ENCODE results near the gene SH3BGRL. TPM values are rescaled to one million over a fixed set of nuclear protein-coding genes. Genes with fewer than 3 reads are reported as not detected.

Gene SH3BGRL
- total RNA-seq, 1 experiment from 2014 or later = 41.8 TPM

- peaks cover 0 to 6% (median 2%) of the 10 kb centered on the region in 3 experiments; a peak in 5 of 7 replicates for H3K36me3 Mint-ChIP-seq (ENCODE audit: insufficient read depth in 1 of 3, low read depth in 3 of 3)
- H3K4me1 Mint-ChIP-seq = peaks cover 8 to 10% of the 10 kb centered on the region in 2 experiments
- no peak overlapping the region for H2BK15ac ChIP-seq (ENCODE audit: low read depth, low read length)
- H4K20me1 ChIP-seq (ENCODE audit: control insufficient read depth, insufficient read depth, insufficient read length) = no peaks in the 10 kb centered on the region
- H3K27me3 ChIP-seq (ENCODE audit: insufficient read depth, low read length) = no peaks in the 10 kb centered on the region
- H2AK5ac ChIP-seq (ENCODE audit: insufficient read length, low read length) = no peak overlapping the region
- H3K9me3 Mint-ChIP-seq = peaks cover 66 to 71% of the 10 kb centered on the region in 2 experiments
- H3K27ac ChIP-seq (ENCODE audit: insufficient read length, low read depth, low read length) = no peak overlapping the region
- no peak overlapping the region for H2BK5ac ChIP-seq (ENCODE audit: insufficient read length, low read length)
- H3K9ac ChIP-seq (ENCODE audit: extremely low read depth, insufficient read length, low read length) = no peak overlapping the region
- H3K9me3 ChIP-seq (ENCODE audit: control insufficient read depth, low read depth, low read length) = peaks cover 16% of the 10 kb centered on the region
- no peak overlapping the region for H3K4me3 Mint-ChIP-seq
- DNase-seq = no peak
- H3K18ac ChIP-seq (ENCODE audit: insufficient read length, low read depth, low read length) = no peak overlapping the region
- TF ChIP-seq CTCF (conservative IDR thresholded peaks at IDR 0.05) = no peak
- no peak overlapping the region for H2BK120ac ChIP-seq (ENCODE audit: low read depth, low read length, poor library complexity, severe bottlenecking)
- no peak overlapping the region for H3T11ph ChIP-seq (ENCODE audit: low read length)
- no peak overlapping the region for H3K23ac ChIP-seq (ENCODE audit: insufficient read length, low read depth, low read length)
- no peak overlapping the region for H2BK20ac ChIP-seq (ENCODE audit: low read depth, low read length, poor library complexity, severe bottlenecking)
- WGBS (ENCODE audit: extremely low coverage, insufficient read length, low lambda C conversion rate) = no CpG with 5 or more reads among the region's 3 CpGs
- no peak overlapping the region for H3K56ac ChIP-seq (ENCODE audit: insufficient read length, low read depth, low read length)
- H3K23me2 ChIP-seq (ENCODE audit: insufficient read length, low read depth, low read length, poor library complexity, severe bottlenecking) = no peaks in the 10 kb centered on the region
- H4K5ac ChIP-seq (ENCODE audit: insufficient read length, low read depth, low read length) = no peak overlapping the region
- no peak overlapping the region for H2BK12ac ChIP-seq (ENCODE audit: insufficient read length, low read depth, low read length)
- H3K14ac ChIP-seq (ENCODE audit: insufficient read depth, low read length) = no peak overlapping the region
- no peak overlapping the region for H2AFZ ChIP-seq (ENCODE audit: low read length)
- H3K27ac Mint-ChIP-seq = no peak overlapping the region
- no peak overlapping the region for H3K4me2 ChIP-seq (ENCODE audit: insufficient read depth, insufficient read length, low read length)
- no peaks in the 10 kb centered on the region for H3K4me1 ChIP-seq (ENCODE audit: insufficient read depth, low read length)
- H4K91ac ChIP-seq (ENCODE audit: insufficient read length, low read depth, low read length) = no peak overlapping the region
- H3K79me2 ChIP-seq (ENCODE audit: insufficient read depth, low read length) = no peaks in the 10 kb centered on the region
- H4K8ac ChIP-seq (replicated peaks; ENCODE audit: insufficient read length, low read depth, low read length) = no peak overlapping the region
- H3K4ac ChIP-seq (ENCODE audit: low read depth, low read length) = no peak overlapping the region
- no peaks in the 10 kb centered on the region for H3K27me3 Mint-ChIP-seq (ENCODE audit: low read depth)
- no peaks in the 10 kb centered on the region for H3K79me1 ChIP-seq (ENCODE audit: insufficient read depth, low read depth, low read length, poor library complexity, severe bottlenecking)
Observed at GRCh38 chrX:81337805-81338204, 135.9 kb downstream of the SH3BGRL start.
